ENCODE measurements around the gene ADGRG2.

ADGRG2 gene

DNA sequence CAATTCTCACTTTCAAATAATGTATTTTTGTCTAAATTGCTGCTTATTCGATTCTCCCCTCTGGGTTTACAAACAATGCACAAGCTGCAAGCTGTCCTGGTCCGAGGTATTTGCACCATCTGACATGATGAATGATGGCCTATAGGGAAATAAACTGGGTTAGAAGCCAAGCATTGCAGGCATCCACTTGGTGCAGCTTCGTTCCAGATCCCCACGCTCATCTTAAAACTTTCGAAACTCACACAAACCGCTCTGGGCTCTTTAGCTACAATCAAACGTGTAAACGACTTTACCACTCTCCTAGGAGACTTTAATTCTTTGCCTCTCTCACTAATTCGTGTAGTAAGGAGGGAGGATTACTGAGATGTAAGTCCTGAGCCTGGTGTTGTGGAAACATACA, 157.4 kb downstream of the ADGRG2 start:
- no peak for DNase-seq (ENCODE audit: low read depth in 1 of 2, low spot score in 1 of 2)

DNA sequence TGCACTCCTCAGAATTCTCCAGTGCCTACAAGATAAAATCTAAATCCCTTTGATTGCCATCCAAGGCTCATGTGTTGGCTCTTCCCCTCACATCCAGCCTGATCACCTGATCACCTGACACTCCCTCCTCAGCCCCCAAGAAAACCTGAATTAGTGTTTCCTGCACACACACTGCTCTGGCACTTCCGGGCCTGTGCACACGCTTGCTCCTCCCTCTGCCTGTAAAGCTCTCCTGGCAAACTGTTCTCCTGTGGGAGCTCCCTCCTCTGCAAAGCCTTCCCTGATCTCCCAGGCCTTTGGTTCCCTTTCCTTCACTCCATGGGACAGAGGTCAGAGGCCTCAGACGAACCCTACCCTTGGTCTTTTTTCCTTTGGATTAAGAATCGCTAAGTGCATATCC, 158.2 kb downstream of the ADGRG2 start:
- TF ChIP-seq POLR2AphosphoS5 (IDR thresholded peaks at IDR 0.05; ENCODE audit: low read depth) (no peak), GABPA (IDR thresholded peaks at IDR 0.05; ENCODE audit: low read depth) (no peak), SPI1 (IDR thresholded peaks at IDR 0.05; ENCODE audit: borderline replicate concordance, low read depth) (no peak)
- TF ChIP-seq, protein P1, sequence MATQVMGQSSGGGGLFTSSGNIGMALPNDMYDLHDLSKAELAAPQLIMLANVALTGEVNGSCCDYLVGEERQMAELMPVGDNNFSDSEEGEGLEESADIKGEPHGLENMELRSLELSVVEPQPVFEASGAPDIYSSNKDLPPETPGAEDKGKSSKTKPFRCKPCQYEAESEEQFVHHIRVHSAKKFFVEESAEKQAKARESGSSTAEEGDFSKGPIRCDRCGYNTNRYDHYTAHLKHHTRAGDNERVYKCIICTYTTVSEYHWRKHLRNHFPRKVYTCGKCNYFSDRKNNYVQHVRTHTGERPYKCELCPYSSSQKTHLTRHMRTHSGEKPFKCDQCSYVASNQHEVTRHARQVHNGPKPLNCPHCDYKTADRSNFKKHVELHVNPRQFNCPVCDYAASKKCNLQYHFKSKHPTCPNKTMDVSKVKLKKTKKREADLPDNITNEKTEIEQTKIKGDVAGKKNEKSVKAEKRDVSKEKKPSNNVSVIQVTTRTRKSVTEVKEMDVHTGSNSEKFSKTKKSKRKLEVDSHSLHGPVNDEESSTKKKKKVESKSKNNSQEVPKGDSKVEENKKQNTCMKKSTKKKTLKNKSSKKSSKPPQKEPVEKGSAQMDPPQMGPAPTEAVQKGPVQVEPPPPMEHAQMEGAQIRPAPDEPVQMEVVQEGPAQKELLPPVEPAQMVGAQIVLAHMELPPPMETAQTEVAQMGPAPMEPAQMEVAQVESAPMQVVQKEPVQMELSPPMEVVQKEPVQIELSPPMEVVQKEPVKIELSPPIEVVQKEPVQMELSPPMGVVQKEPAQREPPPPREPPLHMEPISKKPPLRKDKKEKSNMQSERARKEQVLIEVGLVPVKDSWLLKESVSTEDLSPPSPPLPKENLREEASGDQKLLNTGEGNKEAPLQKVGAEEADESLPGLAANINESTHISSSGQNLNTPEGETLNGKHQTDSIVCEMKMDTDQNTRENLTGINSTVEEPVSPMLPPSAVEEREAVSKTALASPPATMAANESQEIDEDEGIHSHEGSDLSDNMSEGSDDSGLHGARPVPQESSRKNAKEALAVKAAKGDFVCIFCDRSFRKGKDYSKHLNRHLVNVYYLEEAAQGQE (IDR thresholded peaks at IDR 0.05; ENCODE audit: insufficient replicate concordance, low read depth): no peak
- TF ChIP-seq, protein P2, sequence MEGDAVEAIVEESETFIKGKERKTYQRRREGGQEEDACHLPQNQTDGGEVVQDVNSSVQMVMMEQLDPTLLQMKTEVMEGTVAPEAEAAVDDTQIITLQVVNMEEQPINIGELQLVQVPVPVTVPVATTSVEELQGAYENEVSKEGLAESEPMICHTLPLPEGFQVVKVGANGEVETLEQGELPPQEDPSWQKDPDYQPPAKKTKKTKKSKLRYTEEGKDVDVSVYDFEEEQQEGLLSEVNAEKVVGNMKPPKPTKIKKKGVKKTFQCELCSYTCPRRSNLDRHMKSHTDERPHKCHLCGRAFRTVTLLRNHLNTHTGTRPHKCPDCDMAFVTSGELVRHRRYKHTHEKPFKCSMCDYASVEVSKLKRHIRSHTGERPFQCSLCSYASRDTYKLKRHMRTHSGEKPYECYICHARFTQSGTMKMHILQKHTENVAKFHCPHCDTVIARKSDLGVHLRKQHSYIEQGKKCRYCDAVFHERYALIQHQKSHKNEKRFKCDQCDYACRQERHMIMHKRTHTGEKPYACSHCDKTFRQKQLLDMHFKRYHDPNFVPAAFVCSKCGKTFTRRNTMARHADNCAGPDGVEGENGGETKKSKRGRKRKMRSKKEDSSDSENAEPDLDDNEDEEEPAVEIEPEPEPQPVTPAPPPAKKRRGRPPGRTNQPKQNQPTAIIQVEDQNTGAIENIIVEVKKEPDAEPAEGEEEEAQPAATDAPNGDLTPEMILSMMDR (IDR thresholded peaks at IDR 0.05; ENCODE audit: insufficient read depth, low read length): no peak
- Histone ChIP-seq H3K4me3 (replicated peaks; ENCODE audit: insufficient read depth, low read length) (no peak overlapping the region), H3K27me3 (ENCODE audit: insufficient read depth, poor library complexity, severe bottlenecking) (no peaks in the 10 kb centered on the region), H3K27ac (replicated peaks) (peak overlapping the region; percentile 50; the same call in 1 of the 2 replicates)
- no peak for DNase-seq (ENCODE audit: low read depth in 1 of 2, low spot score in 1 of 2)

More for the DNA sequence above, 157.4 kb downstream of the ADGRG2 start:
- no peaks in the 10 kb centered on the region for H3K27me3 ChIP-seq (ENCODE audit: insufficient read depth, poor library complexity, severe bottlenecking)
- no peak overlapping the region for H3K4me3 ChIP-seq (replicated peaks; ENCODE audit: insufficient read depth, low read length)
- TF ChIP-seq GABPA (IDR thresholded peaks at IDR 0.05; ENCODE audit: low read depth) (no peak), POLR2AphosphoS5 (IDR thresholded peaks at IDR 0.05; ENCODE audit: low read depth) (no peak), SPI1 (IDR thresholded peaks at IDR 0.05; ENCODE audit: borderline replicate concordance, low read depth) (no peak)
- TF ChIP-seq, protein P1 (IDR thresholded peaks at IDR 0.05; ENCODE audit: insufficient replicate concordance, low read depth): no peak
- TF ChIP-seq, protein P2 (IDR thresholded peaks at IDR 0.05; ENCODE audit: insufficient read depth, low read length): no peak
- H3K27ac ChIP-seq (replicated peaks): no peak overlapping the region

DNA sequence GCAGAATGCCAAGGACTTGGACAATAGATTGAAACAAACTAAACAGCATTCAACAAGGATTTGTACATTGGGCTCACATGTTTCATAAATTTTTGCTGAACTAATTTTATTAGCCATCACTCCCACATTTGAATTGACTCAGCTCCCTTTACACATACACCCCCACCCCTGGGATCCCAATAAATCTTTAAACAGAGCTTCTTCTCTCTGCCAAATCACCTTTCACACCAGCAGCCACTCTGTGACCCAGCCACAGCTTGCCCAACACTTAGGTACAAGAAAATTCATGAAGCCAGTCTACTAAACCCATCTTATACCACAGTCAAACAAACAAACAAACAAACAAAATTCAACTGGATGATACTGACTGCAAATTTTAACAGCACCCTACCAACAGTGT, 159.9 kb downstream of the ADGRG2 start:
- Histone ChIP-seq H3K4me3 (replicated peaks; ENCODE audit: insufficient read depth, low read length) (no peak overlapping the region), H3K27ac (replicated peaks) (peak overlapping the region; percentile 50), H3K27me3 (ENCODE audit: insufficient read depth, poor library complexity, severe bottlenecking) (no peaks in the 10 kb centered on the region)
- DNase-seq (ENCODE audit: low read depth in 1 of 2, low spot score in 1 of 2): no peak
- TF ChIP-seq, protein P1 (IDR thresholded peaks at IDR 0.05; ENCODE audit: insufficient replicate concordance, low read depth): no peak
- TF ChIP-seq GABPA (IDR thresholded peaks at IDR 0.05; ENCODE audit: low read depth) (no peak), POLR2AphosphoS5 (IDR thresholded peaks at IDR 0.05; ENCODE audit: low read depth) (no peak), SPI1 (IDR thresholded peaks at IDR 0.05; ENCODE audit: borderline replicate concordance, low read depth) (no peak)
- TF ChIP-seq, protein P2 (IDR thresholded peaks at IDR 0.05; ENCODE audit: insufficient read depth, low read length): no peak
